Measurements from ENCODE around the gene THUMPD2.

The THUMPD2 gene

GRCh38 chr2:39717067-39717466, 62.0 kb downstream of the THUMPD2 start:
- DNase-seq: no peak

GRCh38 chr2:39715822-39716221, 63.2 kb downstream of the THUMPD2 start:
- no peak for DNase-seq

GRCh38 chr2:39715095-39715494, 64.0 kb downstream of the THUMPD2 start:
- no peak for DNase-seq

- DNase-seq: no peak
These were observed 66.1 kb downstream of the THUMPD2 start for GRCh38 chr2:39712953-39713352.

- no peak for DNase-seq
These were observed 68.3 kb downstream of the THUMPD2 start for GRCh38 chr2:39710807-39711206.

GRCh38 chr2:39708003-39708402, 71.1 kb downstream of the THUMPD2 start:
- DNase-seq: no peak

- no peak for DNase-seq
These were observed 72.1 kb downstream of the THUMPD2 start for GRCh38 chr2:39706945-39707344.

- no peak for DNase-seq
These were observed 72.7 kb downstream of the THUMPD2 start for GRCh38 chr2:39706312-39706711.

- no peak for DNase-seq
These were observed 73.4 kb downstream of the THUMPD2 start for GRCh38 chr2:39705638-39706037.

- DNase-seq: no peak
These were observed 74.5 kb downstream of the THUMPD2 start for GRCh38 chr2:39704540-39704939.

GRCh38 chr2:39703181-39703872, 75.7 kb downstream of the THUMPD2 start:
- DNase-seq: no peak

- DNase-seq: no peak
These were observed 77.9 kb downstream of the THUMPD2 start for GRCh38 chr2:39701137-39701536.

GRCh38 chr2:39697454-39697853, 81.6 kb downstream of the THUMPD2 start:
- peak in 11 of 56 donors; percentile 4 to 45 (median 20) for DNase-seq

GRCh38 chr2:39696838-39697237, 82.2 kb downstream of the THUMPD2 start:
- peak in 14 of 56 donors; percentile 5 to 43 (median 19) for DNase-seq

- peak in 1 of 56 donors; percentile 21 for DNase-seq
These were observed 82.9 kb downstream of the THUMPD2 start for GRCh38 chr2:39696101-39696553.

- no peak for DNase-seq
These were observed 85.8 kb downstream of the THUMPD2 start for GRCh38 chr2:39693245-39693644.

GRCh38 chr2:39689876-39690275, 89.2 kb downstream of the THUMPD2 start:
- DNase-seq: no peak

- no peak for DNase-seq
These were observed 89.7 kb downstream of the THUMPD2 start for GRCh38 chr2:39689272-39689841.

- no peak for DNase-seq
These were observed 90.9 kb downstream of the THUMPD2 start for GRCh38 chr2:39688181-39688580.

- no peak for DNase-seq
These were observed 92.6 kb downstream of the THUMPD2 start for GRCh38 chr2:39686456-39686855.

All from amygdala (tissue), 56 donors.